Endothelial cell of umbilical vein (primary cell): ENCODE results near the gene RSRC1. TPM values are rescaled to one million over a fixed set of nuclear protein-coding genes. Genes with fewer than 3 reads are reported as not detected.

Source experiments
- BruUV-seq: library from RNA; stranded (reverse); fragments of 400-500 nt; replicated peaks from 2 replicates; lab custom pipeline; 2021; lab: Mats Ljungman, UMichigan
- CTCF ChIA-PET: fragments of 300-600, 350-600 bp; sonication (Branson Sonifier 250); formaldehyde crosslinking; loops from one replicate; lab custom pipeline; 2021; ENCODE audit warnings: antibody characterized with exemption, inconsistent platforms; lab: Charles Lee
- POLR2A ChIA-PET: fragments of 300-600, 350-600 bp; sonication (Branson Sonifier 250); formaldehyde crosslinking; loops from one replicate; lab custom pipeline; 2021; ENCODE audit warnings: antibody characterized with exemption, inconsistent platforms; lab: Charles Lee
- DNase-seq: peaks from one replicate; pipeline ENCODE4 v3.0.0-alpha.2; 2011; ENCODE audit warnings: low read depth, low spot score
- FAIRE-seq: peaks from 2 replicates; lab custom pipeline; 2011; peaks lifted over from hg19 to GRCh38; lab: Jason Lieb, UNC
- H2AFZ ChIP-seq: 2 replicates; pipeline ENCODE4 v1.6.0; 2012; ENCODE audit warnings: low read depth, low read length, control low read depth, inconsistent platforms
- H3K27ac ChIP-seq: 2 replicates; pipeline ENCODE4 v1.5.1; 2011; ENCODE audit warnings: low read depth, mild to moderate bottlenecking, control low read depth, low read length, moderate library complexity; ENCODE audit not compliant: insufficient read depth
- H3K27me3 ChIP-seq, 2 experiments: 2 replicates each; pipeline versions ENCODE4 v1.6.0 to v1.6.1; 2011; ENCODE audit warnings: low read length in 2 of 2, mixed read lengths in 1 of 2; ENCODE audit not compliant: control insufficient read depth in 2 of 2, insufficient read depth in 2 of 2
- H3K36me3 ChIP-seq, 2 experiments: 2 replicates in 1 of 2; 3 replicates in 1 of 2; pipeline ENCODE4 v1.5.1; 2011; ENCODE audit warnings: low read length in 2 of 2, mild to moderate bottlenecking in 1 of 2, moderate library complexity in 1 of 2; ENCODE audit not compliant: control insufficient read depth in 2 of 2, insufficient read depth in 2 of 2; ENCODE audit errors: extremely low read depth in 1 of 2
- H3K4me1 ChIP-seq: 3 replicates; pipeline ENCODE4 v1.5.1; 2011; ENCODE audit warnings: mild to moderate bottlenecking, low read length; ENCODE audit not compliant: control insufficient read depth, insufficient read depth; ENCODE audit errors: extremely low read depth
- H3K4me2 ChIP-seq: 2 replicates; pipeline ENCODE4 v1.6.1; 2011; ENCODE audit warnings: low read length, control low read depth, mixed read lengths; ENCODE audit not compliant: insufficient read depth
- H3K4me3 ChIP-seq, 3 experiments: fragments of 200-600 bp in 1 of 3; sonication (generic), shearing (Covaris generic) in 1 of 3; replicated peaks in 1 of 3; 2 replicates each; pipeline ENCODE4 v1.5.1; 2011 to 2016; ENCODE audit warnings: control low read depth in 3 of 3, low read length in 3 of 3, mild to moderate bottlenecking in 2 of 3, inconsistent platforms in 1 of 3, low read depth in 1 of 3, moderate library complexity in 1 of 3; ENCODE audit not compliant: insufficient read depth in 1 of 3
- H3K79me2 ChIP-seq: 2 replicates; pipeline ENCODE4 v1.6.0; 2012; ENCODE audit warnings: low read length, inconsistent platforms; ENCODE audit not compliant: control insufficient read depth, insufficient read depth
- H3K9ac ChIP-seq: replicated peaks from 2 replicates; pipeline ENCODE3; 2011; ENCODE audit warnings: low read length, control low read depth; ENCODE audit not compliant: insufficient read depth; ENCODE audit errors: extremely low read depth
- H3K9me1 ChIP-seq: replicated peaks from 3 replicates; pipeline ENCODE4 v1.6.0; 2011; ENCODE audit warnings: mild to moderate bottlenecking, low read length; ENCODE audit not compliant: control insufficient read depth, insufficient read depth; ENCODE audit errors: extremely low read depth
- H3K9me3 ChIP-seq: replicated peaks from 2 replicates; pipeline ENCODE4 v1.5.1; 2012; ENCODE audit warnings: low read length, inconsistent platforms; ENCODE audit not compliant: control insufficient read depth, insufficient read depth
- H4K20me1 ChIP-seq: replicated peaks from 2 replicates; pipeline ENCODE3; 2011; ENCODE audit warnings: mild to moderate bottlenecking, low read length; ENCODE audit not compliant: control insufficient read depth, insufficient read depth; ENCODE audit errors: extremely low read depth
- EZH2 ChIP-seq: IDR thresholded peaks from 2 replicates; pipeline ENCODE4 v1.6.1; 2012; ENCODE audit warnings: borderline replicate concordance, low read depth, mild to moderate bottlenecking, moderate library complexity, low read length, inconsistent platforms; ENCODE audit not compliant: severe bottlenecking
- FOS ChIP-seq: IDR thresholded peaks from 2 replicates; pipeline ENCODE4 v1.6.1; 2011; ENCODE audit warnings: mild to moderate bottlenecking, low read length, moderate library complexity, borderline replicate concordance; ENCODE audit not compliant: insufficient read depth
- GATA2 ChIP-seq: IDR thresholded peaks from 2 replicates; pipeline ENCODE4 v1.7.0; 2011; ENCODE audit warnings: low read depth, mild to moderate bottlenecking, moderate library complexity, mixed read lengths, low read length; ENCODE audit not compliant: insufficient read length, insufficient read depth
- JUN ChIP-seq: IDR thresholded peaks from 2 replicates; pipeline ENCODE4 v1.6.1; 2011; ENCODE audit warnings: borderline replicate concordance, low read depth; ENCODE audit not compliant: insufficient read length, insufficient read depth
- MAX ChIP-seq: IDR thresholded peaks from 2 replicates; pipeline ENCODE4 v1.6.1; 2011; ENCODE audit not compliant: insufficient read depth, insufficient read length
- MYC ChIP-seq: IDR thresholded peaks from one replicate; pipeline ENCODE4 v1.6.1; 2011; ENCODE audit warnings: mild to moderate bottlenecking, low read depth, low read length
- POLR2A ChIP-seq: IDR thresholded peaks from 2 replicates; pipeline ENCODE4 v1.6.1; 2012; ENCODE audit warnings: low read depth, mild to moderate bottlenecking, control low read depth, low read length
- POLR2AphosphoS5 ChIP-seq: IDR thresholded peaks from 2 replicates; pipeline ENCODE4 v1.6.1; 2012; ENCODE audit warnings: low read depth, mild to moderate bottlenecking, control low read depth, low read length, moderate library complexity; ENCODE audit not compliant: insufficient read depth
- dilution Hi-C: fragments of 300-500 bp; cut with MboI; formaldehyde crosslinking; loops from one replicate; pipeline ENCODE4 v1.15.0; 2019; ENCODE audit warnings: low sequenced_read_pairs; ENCODE audit not compliant: extremely low pct_ligation_motif_present
- intact Hi-C: fragments of 100-400 bp; cut with micrococcal nuclease; formaldehyde crosslinking; loops from one replicate; pipeline ENCODE4 v1.10.0; 2022
- polyA plus RNA-seq, 4 experiments: library from polyadenylated mRNA; depleted of rRNA in 3 of 4; stranded (reverse) in 3 of 4; unstranded in 1 of 4; fragments of >200 nt; gene quantifications; 2 replicates each; pipeline versions ENCODE4 v1.2.1 to v1.2.3, GENCODE V29; 2011 to 2012; ENCODE audit warnings: missing spikeins in 1 of 4
- total RNA-seq: library from RNA; stranded (reverse); gene quantifications from 2 replicates; pipeline ENCODE4 v1.2.3, GENCODE V29; 2021
- TF ChIP-seq, protein P1 (sequence below), 2 donors: IDR thresholded peaks; 1 replicate in 1 of 2; 2 replicates in 1 of 2; pipeline ENCODE4 v1.5.1; 2011; ENCODE audit warnings: low read length in 2 of 2, mild to moderate bottlenecking in 2 of 2, moderate library complexity in 2 of 2, control low read depth in 1 of 2, inconsistent platforms in 1 of 2, low read depth in 1 of 2; ENCODE audit not compliant: insufficient read depth in 1 of 2; ENCODE audit errors: extremely low read depth in 1 of 2

RSRC1 gene
- total and polyA plus RNA-seq, 2 donors (not counting 3 experiments of a cell fraction or from before 2014, with no cell fraction given): 1.8 to 25.4 TPM

DNA sequence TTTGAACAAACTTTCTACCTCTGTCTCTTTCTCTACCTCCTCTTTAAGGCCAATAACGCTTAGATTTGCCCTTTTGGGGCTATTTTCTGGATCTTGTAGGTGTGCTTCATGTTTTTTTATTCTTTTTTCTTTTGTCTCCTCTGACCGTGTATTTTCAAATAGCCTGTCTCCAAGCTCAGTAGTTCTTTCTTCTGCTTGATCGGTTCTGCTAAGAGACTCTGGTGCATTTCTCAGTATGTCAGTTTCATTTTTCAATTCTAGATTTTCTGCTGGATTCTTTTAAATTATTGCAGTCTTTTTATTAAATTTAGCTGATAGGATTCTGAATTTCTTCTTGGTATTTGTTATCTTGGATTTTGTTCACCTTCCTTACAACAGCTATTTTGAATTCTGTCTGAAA is 148.7 kb downstream of the RSRC1 start:
- no TSS peak for BruUV-seq
- no peak for DNase-seq
- FAIRE-seq: no peak
- Histone ChIP-seq H3K9me3 (no peaks in the 10 kb centered on the region), H3K9me1 (no peaks in the 10 kb centered on the region), H3K4me3 (no peak overlapping the region), H3K36me3 (no peaks in the 10 kb centered on the region), H3K27ac (no peak overlapping the region), H2AFZ (no peak overlapping the region), H3K27me3 (no peaks in the 10 kb centered on the region), H4K20me1 (no peaks in the 10 kb centered on the region), H3K4me2 (no peak overlapping the region), H3K9ac (no peak overlapping the region), H3K79me2 (no peaks in the 10 kb centered on the region), H3K4me1 (no peaks in the 10 kb centered on the region)
- ChIA-PET CTCF (interaction anchor here (0.6 kb wide), 1 partner anchor 57 kb away, joined by 3 read pairs; no protein-coding TSS in a partner anchor), POLR2A (no interaction called here)
- intact Hi-C loops: no loop called here
- TF ChIP-seq, protein P1, sequence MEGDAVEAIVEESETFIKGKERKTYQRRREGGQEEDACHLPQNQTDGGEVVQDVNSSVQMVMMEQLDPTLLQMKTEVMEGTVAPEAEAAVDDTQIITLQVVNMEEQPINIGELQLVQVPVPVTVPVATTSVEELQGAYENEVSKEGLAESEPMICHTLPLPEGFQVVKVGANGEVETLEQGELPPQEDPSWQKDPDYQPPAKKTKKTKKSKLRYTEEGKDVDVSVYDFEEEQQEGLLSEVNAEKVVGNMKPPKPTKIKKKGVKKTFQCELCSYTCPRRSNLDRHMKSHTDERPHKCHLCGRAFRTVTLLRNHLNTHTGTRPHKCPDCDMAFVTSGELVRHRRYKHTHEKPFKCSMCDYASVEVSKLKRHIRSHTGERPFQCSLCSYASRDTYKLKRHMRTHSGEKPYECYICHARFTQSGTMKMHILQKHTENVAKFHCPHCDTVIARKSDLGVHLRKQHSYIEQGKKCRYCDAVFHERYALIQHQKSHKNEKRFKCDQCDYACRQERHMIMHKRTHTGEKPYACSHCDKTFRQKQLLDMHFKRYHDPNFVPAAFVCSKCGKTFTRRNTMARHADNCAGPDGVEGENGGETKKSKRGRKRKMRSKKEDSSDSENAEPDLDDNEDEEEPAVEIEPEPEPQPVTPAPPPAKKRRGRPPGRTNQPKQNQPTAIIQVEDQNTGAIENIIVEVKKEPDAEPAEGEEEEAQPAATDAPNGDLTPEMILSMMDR (IDR thresholded peaks at IDR 0.05; ENCODE audit: extremely low read depth in 1 of 2, insufficient read depth in 1 of 2, low read depth in 1 of 2, low read length in 2 of 2): no peak
- no peak for TF ChIP-seq EZH2
- no peak for TF ChIP-seq MAX
- TF ChIP-seq POLR2A: no peak
- no peak for TF ChIP-seq MYC
- TF ChIP-seq GATA2: no peak
- no peak for TF ChIP-seq FOS
- TF ChIP-seq JUN: no peak
- no peak for TF ChIP-seq POLR2AphosphoS5
- dilution Hi-C loops: no loop called here
